Measurements from ENCODE around the gene PPM1M. TPM values are rescaled to one million over a fixed set of nuclear protein-coding genes. Genes with fewer than 3 reads are reported as not detected.

PPM1M gene
- total and polyA plus RNA-seq, 2 donors (not counting 1 experiment from before 2014, with no cell fraction given), result 19.7 to 37.8 TPM

- H3K9ac ChIP-seq (ENCODE audit: insufficient read depth, low read length), result no peak overlapping the region
- no peaks in the 10 kb centered on the region for H3K9me3 ChIP-seq (ENCODE audit: control insufficient read depth, insufficient read depth, low read depth, low read length)
- H3K79me2 ChIP-seq (ENCODE audit: control insufficient read depth, insufficient read depth, low read length), result no peaks in the 10 kb centered on the region
- H2AFZ ChIP-seq (ENCODE audit: low read length), result no peak overlapping the region
- H3K27ac ChIP-seq (ENCODE audit: insufficient read depth, low read length), result no peak overlapping the region
- H4K20me1 ChIP-seq (ENCODE audit: control insufficient read depth, extremely low read depth, insufficient read depth, low read length), result no peaks in the 10 kb centered on the region
- no peak for DNase-seq (ENCODE audit: low read depth in 2 of 2)
- peaks cover 8% of the 10 kb centered on the region for H3K36me3 ChIP-seq (ENCODE audit: control insufficient read depth, insufficient read depth, low read length)
- no peak overlapping the region for H3K4me3 ChIP-seq (replicated peaks in 1 of 4; ENCODE audit: control extremely low read depth in 1 of 4, insufficient read depth in 1 of 4, low read depth in 3 of 4, low read length in 4 of 4)
- H3K4me2 ChIP-seq (ENCODE audit: extremely low read depth, insufficient read depth, low read length), result no peak overlapping the region
- TF ChIP-seq CTCF (conservative IDR thresholded peaks at IDR 0.05 in 1 of 2, IDR thresholded peaks at IDR 0.05 in 1 of 2; ENCODE audit: low read depth in 1 of 2, low read length in 2 of 2), result no peak
- TF ChIP-seq EZH2 (IDR thresholded peaks at IDR 0.05; ENCODE audit: low read length, missing control alignments), result no peak
- no peaks in the 10 kb centered on the region for H3K27me3 ChIP-seq (ENCODE audit: control insufficient read depth, insufficient read depth, low read length)
- H3K4me1 ChIP-seq (ENCODE audit: control insufficient read depth, extremely low read depth, insufficient read depth, low read length), result peaks cover 9% of the 10 kb centered on the region
Measured at GRCh38 chr3:52218026-52218425, 27.5 kb upstream of the PPM1M start.

- no peaks in the 10 kb centered on the region for H3K9me3 ChIP-seq (ENCODE audit: control insufficient read depth, insufficient read depth, low read depth, low read length)
- TF ChIP-seq EZH2 (IDR thresholded peaks at IDR 0.05; ENCODE audit: low read length, missing control alignments), result no peak
- TF ChIP-seq CTCF (conservative IDR thresholded peaks at IDR 0.05 in 1 of 2, IDR thresholded peaks at IDR 0.05 in 1 of 2; ENCODE audit: low read depth in 1 of 2, low read length in 2 of 2), result no peak
- peaks cover 6% of the 10 kb centered on the region for H3K36me3 ChIP-seq (ENCODE audit: control insufficient read depth, insufficient read depth, low read length)
- DNase-seq (ENCODE audit: low read depth in 2 of 2), result no peak
- H3K4me1 ChIP-seq (ENCODE audit: control insufficient read depth, extremely low read depth, insufficient read depth, low read length), result peaks cover 9% of the 10 kb centered on the region
- H3K4me3 ChIP-seq (replicated peaks in 1 of 4; ENCODE audit: control extremely low read depth in 1 of 4, insufficient read depth in 1 of 4, low read depth in 3 of 4, low read length in 4 of 4), result no peak overlapping the region
- H4K20me1 ChIP-seq (ENCODE audit: control insufficient read depth, extremely low read depth, insufficient read depth, low read length), result no peaks in the 10 kb centered on the region
- H2AFZ ChIP-seq (ENCODE audit: low read length), result no peak overlapping the region
- H3K9ac ChIP-seq (ENCODE audit: insufficient read depth, low read length), result no peak overlapping the region
- no peaks in the 10 kb centered on the region for H3K79me2 ChIP-seq (ENCODE audit: control insufficient read depth, insufficient read depth, low read length)
- no peak overlapping the region for H3K4me2 ChIP-seq (ENCODE audit: extremely low read depth, insufficient read depth, low read length)
- no peak overlapping the region for H3K27ac ChIP-seq (ENCODE audit: insufficient read depth, low read length)
- H3K27me3 ChIP-seq (ENCODE audit: control insufficient read depth, insufficient read depth, low read length), result no peaks in the 10 kb centered on the region
Measured at GRCh38 chr3:52218454-52218853, 27.1 kb upstream of the PPM1M start.

- H3K36me3 ChIP-seq (ENCODE audit: control insufficient read depth, insufficient read depth, low read length), result peaks cover 4% of the 10 kb centered on the region
- H3K9me3 ChIP-seq (ENCODE audit: control insufficient read depth, insufficient read depth, low read depth, low read length), result no peaks in the 10 kb centered on the region
- no peak overlapping the region for H3K27ac ChIP-seq (ENCODE audit: insufficient read depth, low read length)
- H3K27me3 ChIP-seq (ENCODE audit: control insufficient read depth, insufficient read depth, low read length), result no peaks in the 10 kb centered on the region
- no peak overlapping the region for H3K4me3 ChIP-seq (replicated peaks in 1 of 4; ENCODE audit: control extremely low read depth in 1 of 4, insufficient read depth in 1 of 4, low read depth in 3 of 4, low read length in 4 of 4)
- no peak overlapping the region for H3K9ac ChIP-seq (ENCODE audit: insufficient read depth, low read length)
- H3K79me2 ChIP-seq (ENCODE audit: control insufficient read depth, insufficient read depth, low read length), result no peaks in the 10 kb centered on the region
- H2AFZ ChIP-seq (ENCODE audit: low read length), result no peak overlapping the region
- TF ChIP-seq EZH2 (IDR thresholded peaks at IDR 0.05; ENCODE audit: low read length, missing control alignments) (no peak), CTCF (conservative IDR thresholded peaks at IDR 0.05 in 1 of 2, IDR thresholded peaks at IDR 0.05 in 1 of 2; ENCODE audit: low read depth in 1 of 2, low read length in 2 of 2) (no peak)
- DNase-seq (ENCODE audit: low read depth in 2 of 2), result no peak
- H4K20me1 ChIP-seq (ENCODE audit: control insufficient read depth, extremely low read depth, insufficient read depth, low read length), result no peaks in the 10 kb centered on the region
- peaks cover 9% of the 10 kb centered on the region for H3K4me1 ChIP-seq (ENCODE audit: control insufficient read depth, extremely low read depth, insufficient read depth, low read length)
- H3K4me2 ChIP-seq (ENCODE audit: extremely low read depth, insufficient read depth, low read length), result no peak overlapping the region
Measured at GRCh38 chr3:52218937-52219650, 26.5 kb upstream of the PPM1M start.
